Hepatocyte (in vitro differentiated cells): ENCODE results near the gene AMY2B.
"Not testable (repeated sequence)": the region's sequence is repeated elsewhere in the genome, so short reads cannot be mapped to it uniquely, and the experiment has no call there.

ENCODE experiments used
- EZH2phosphoT487 ChIP-seq: fragments of 200-600 bp; sonication (generic); IDR thresholded peaks from one replicate; pipeline ENCODE4 v1.6.1; 2018; ENCODE audit warnings: antibody characterized with exemption, mild to moderate bottlenecking, low read depth, moderate library complexity; ENCODE audit not compliant: unreplicated experiment, severe bottlenecking
- TF ChIP-seq, protein P1 (sequence below): fragments of 200-600 bp; sonication (generic); IDR thresholded peaks from 2 replicates; pipeline ENCODE4 v1.5.1; 2016; ENCODE audit warnings: antibody characterized with exemption, mild to moderate bottlenecking; ENCODE audit not compliant: poor library complexity

DNA sequence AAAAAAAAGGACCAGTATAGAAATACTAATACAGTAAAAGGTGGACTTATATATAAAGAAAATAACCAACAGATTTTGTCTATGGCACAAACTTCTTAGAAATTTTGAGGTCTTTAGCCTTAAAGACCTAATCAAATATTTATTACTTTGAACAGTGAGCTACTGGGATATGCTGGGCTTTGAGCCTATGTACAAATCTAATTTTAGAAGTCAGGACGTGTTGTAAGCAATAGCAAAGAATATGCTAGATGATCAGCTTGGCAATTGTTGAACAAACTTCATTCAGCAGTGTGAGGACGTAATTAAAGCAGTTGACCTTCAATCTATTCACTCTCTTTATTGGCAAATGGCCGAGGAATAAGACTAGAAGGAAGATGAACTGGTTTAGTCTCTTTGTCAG is 31.4 kb downstream of the AMY2B start:
- TF ChIP-seq EZH2phosphoT487 = not testable (repeated sequence)
- TF ChIP-seq, protein P1, sequence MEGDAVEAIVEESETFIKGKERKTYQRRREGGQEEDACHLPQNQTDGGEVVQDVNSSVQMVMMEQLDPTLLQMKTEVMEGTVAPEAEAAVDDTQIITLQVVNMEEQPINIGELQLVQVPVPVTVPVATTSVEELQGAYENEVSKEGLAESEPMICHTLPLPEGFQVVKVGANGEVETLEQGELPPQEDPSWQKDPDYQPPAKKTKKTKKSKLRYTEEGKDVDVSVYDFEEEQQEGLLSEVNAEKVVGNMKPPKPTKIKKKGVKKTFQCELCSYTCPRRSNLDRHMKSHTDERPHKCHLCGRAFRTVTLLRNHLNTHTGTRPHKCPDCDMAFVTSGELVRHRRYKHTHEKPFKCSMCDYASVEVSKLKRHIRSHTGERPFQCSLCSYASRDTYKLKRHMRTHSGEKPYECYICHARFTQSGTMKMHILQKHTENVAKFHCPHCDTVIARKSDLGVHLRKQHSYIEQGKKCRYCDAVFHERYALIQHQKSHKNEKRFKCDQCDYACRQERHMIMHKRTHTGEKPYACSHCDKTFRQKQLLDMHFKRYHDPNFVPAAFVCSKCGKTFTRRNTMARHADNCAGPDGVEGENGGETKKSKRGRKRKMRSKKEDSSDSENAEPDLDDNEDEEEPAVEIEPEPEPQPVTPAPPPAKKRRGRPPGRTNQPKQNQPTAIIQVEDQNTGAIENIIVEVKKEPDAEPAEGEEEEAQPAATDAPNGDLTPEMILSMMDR = not testable (repeated sequence)
